ENCODE results near the gene CELA2B. TPM values are rescaled to one million over a fixed set of nuclear protein-coding genes. Genes with fewer than 3 reads are reported as not detected.

Gene CELA2B
- total RNA-seq, 4 donors from 2014 or later: not detected

DNA sequence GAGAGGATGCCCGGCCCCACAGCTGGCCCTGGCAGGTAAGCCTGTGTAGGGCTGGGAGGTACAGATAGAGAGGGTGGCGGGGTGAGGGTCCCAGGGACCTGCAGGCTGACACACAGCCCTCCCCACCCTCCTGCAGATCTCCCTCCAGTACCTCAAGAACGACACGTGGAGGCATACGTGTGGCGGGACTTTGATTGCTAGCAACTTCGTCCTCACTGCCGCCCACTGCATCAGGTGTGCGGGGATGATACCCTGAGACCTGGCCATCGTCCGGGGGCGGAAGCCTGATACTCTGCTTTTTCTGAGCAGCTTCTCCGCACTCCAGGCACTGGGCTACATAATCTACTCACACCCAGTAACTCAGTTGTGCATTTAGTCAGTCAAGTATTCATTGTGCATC is 35.5 kb upstream of the CELA2B start:
- Histone ChIP-seq H3K4me3 (no peak overlapping the region), H3K27me3 (no peaks in the 10 kb centered on the region), H3K4me1 (no peaks in the 10 kb centered on the region), H3K9me3 (no peaks in the 10 kb centered on the region), H3K27ac (replicated peaks in 1 of 4) (no peak overlapping the region), H3K36me3 (no peaks in the 10 kb centered on the region)
- TF ChIP-seq, protein P1, sequence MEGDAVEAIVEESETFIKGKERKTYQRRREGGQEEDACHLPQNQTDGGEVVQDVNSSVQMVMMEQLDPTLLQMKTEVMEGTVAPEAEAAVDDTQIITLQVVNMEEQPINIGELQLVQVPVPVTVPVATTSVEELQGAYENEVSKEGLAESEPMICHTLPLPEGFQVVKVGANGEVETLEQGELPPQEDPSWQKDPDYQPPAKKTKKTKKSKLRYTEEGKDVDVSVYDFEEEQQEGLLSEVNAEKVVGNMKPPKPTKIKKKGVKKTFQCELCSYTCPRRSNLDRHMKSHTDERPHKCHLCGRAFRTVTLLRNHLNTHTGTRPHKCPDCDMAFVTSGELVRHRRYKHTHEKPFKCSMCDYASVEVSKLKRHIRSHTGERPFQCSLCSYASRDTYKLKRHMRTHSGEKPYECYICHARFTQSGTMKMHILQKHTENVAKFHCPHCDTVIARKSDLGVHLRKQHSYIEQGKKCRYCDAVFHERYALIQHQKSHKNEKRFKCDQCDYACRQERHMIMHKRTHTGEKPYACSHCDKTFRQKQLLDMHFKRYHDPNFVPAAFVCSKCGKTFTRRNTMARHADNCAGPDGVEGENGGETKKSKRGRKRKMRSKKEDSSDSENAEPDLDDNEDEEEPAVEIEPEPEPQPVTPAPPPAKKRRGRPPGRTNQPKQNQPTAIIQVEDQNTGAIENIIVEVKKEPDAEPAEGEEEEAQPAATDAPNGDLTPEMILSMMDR (IDR thresholded peaks at IDR 0.05): no peak
- no peak for TF ChIP-seq POLR2A (IDR thresholded peaks at IDR 0.05; ENCODE audit: low read depth)
- no peak for TF ChIP-seq POLR2AphosphoS5 (IDR thresholded peaks at IDR 0.05)
- no peak for TF ChIP-seq EP300 (IDR thresholded peaks at IDR 0.05)
- DNase-seq (ENCODE audit: extremely low spot score): no peak
- WGBS: 92% methylated on average over 11 of the region's 13 CpGs
- intact Hi-C loops (cut with DNase I): no loop called here

DNA sequence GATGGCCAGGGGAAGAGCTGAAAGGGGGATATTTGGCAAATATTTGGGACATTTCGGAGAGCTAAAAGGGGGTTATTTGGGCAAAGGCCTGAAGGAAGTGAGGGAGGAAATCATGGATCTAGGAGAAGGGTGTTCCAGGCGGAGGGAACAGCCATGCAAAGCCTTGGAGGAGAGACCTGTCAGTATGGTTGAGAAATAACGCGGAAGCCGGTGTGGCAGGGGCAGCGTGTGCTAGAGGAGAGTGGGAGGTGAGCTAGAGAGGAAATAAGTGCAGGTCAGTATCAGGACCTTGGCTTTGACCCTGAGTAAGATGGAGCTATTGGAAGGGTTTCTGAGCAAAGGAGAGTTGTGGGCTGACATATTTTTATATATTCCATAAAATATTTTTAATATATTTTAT is 34.7 kb upstream of the CELA2B start:
- no peak for DNase-seq (ENCODE audit: extremely low spot score)
- Histone ChIP-seq H3K4me1 (no peaks in the 10 kb centered on the region), H3K27ac (replicated peaks in 1 of 4) (no peak overlapping the region), H3K4me3 (no peak overlapping the region), H3K9me3 (no peaks in the 10 kb centered on the region), H3K36me3 (no peaks in the 10 kb centered on the region), H3K27me3 (no peaks in the 10 kb centered on the region)
- intact Hi-C loops (cut with DNase I): no loop called here
- TF ChIP-seq EP300 (IDR thresholded peaks at IDR 0.05) (no peak), POLR2AphosphoS5 (IDR thresholded peaks at IDR 0.05) (no peak), POLR2A (IDR thresholded peaks at IDR 0.05; ENCODE audit: low read depth) (no peak)
- TF ChIP-seq, protein P1 (IDR thresholded peaks at IDR 0.05): no peak
- WGBS: 92% methylated on average over 6 of the region's 6 CpGs

DNA sequence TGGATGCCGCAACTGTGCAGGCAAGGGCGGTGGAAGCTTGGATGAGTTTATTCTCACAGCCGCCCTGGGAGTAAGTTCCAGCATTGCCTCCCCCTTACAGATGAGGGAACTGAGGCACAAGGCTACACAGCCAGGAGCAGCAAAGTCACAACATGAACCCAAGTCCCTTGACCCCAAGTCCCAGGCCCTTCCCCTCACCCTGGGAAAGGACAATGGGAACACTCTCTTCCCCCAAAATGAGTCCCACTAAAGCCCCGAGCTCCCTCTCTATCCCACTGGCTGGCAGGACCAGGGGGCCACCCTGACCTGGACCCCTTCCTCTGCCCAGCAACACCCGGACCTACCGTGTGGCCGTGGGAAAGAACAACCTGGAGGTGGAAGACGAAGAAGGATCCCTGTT is 33.8 kb upstream of the CELA2B start:
- TF ChIP-seq, protein P1 (IDR thresholded peaks at IDR 0.05): no peak
- TF ChIP-seq POLR2AphosphoS5 (IDR thresholded peaks at IDR 0.05) (no peak), POLR2A (IDR thresholded peaks at IDR 0.05; ENCODE audit: low read depth) (no peak), EP300 (IDR thresholded peaks at IDR 0.05) (no peak)
- 89% methylated on average over 8 of the region's 8 CpGs for WGBS

DNA sequence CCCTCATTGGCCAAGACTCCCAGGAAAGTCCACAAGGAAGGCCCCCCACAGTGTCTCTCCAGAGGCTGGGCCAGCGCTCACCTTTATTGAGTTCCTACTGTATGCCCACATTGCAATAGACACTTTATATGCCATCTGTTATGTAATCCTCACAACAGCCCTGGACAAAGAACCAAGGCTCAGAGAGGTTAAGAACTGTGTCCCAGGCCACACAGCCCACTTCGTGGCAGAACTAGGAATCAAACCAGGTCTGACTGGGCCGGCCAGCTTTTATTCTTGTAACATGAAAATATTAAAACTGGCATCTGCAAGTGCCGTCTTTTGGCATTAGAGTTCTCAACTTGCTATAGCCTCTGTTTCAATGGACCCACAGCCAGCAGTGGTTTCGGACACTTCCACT is 33.1 kb upstream of the CELA2B start:
- no peaks in the 10 kb centered on the region for H3K4me1 ChIP-seq
- 89% methylated on average over 5 of the region's 5 CpGs for WGBS
- H3K27ac ChIP-seq (replicated peaks in 1 of 4): no peak overlapping the region
- no peaks in the 10 kb centered on the region for H3K9me3 ChIP-seq
- intact Hi-C loops (cut with DNase I): no loop called here
- TF ChIP-seq POLR2AphosphoS5 (IDR thresholded peaks at IDR 0.05) (no peak), EP300 (IDR thresholded peaks at IDR 0.05) (no peak), POLR2A (IDR thresholded peaks at IDR 0.05; ENCODE audit: low read depth) (no peak)
- TF ChIP-seq, protein P1 (IDR thresholded peaks at IDR 0.05): no peak
- no peak for DNase-seq (ENCODE audit: extremely low spot score)
- H3K4me3 ChIP-seq: no peak overlapping the region
- no peaks in the 10 kb centered on the region for H3K27me3 ChIP-seq
- H3K36me3 ChIP-seq: no peaks in the 10 kb centered on the region

More for the DNA sequence above, 33.8 kb upstream of the CELA2B start:
- intact Hi-C loops (cut with DNase I): no loop called here
- no peak overlapping the region for H3K27ac ChIP-seq (replicated peaks in 1 of 4)
- no peaks in the 10 kb centered on the region for H3K27me3 ChIP-seq
- H3K4me1 ChIP-seq: no peaks in the 10 kb centered on the region
- H3K9me3 ChIP-seq: no peaks in the 10 kb centered on the region
- no peak overlapping the region for H3K4me3 ChIP-seq
- DNase-seq (ENCODE audit: extremely low spot score): no peak
- H3K36me3 ChIP-seq: no peaks in the 10 kb centered on the region

DNA sequence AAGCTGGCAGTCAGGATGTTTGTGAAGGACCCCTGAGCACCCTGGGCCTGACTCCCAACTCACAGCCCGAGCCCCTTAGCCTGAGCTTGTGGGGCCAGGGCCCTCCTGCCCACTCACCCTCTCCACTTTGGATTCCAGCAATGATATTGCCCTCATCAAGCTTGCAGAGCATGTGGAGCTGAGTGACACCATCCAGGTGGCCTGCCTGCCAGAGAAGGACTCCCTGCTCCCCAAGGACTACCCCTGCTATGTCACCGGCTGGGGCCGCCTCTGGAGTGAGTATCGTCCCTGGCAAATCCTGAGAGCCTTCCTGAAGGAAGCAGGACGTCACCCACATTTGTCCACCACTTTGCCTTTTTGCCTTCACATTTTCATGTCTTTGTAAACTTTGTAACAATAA is 32.6 kb upstream of the CELA2B start:
- Histone ChIP-seq H3K27ac (replicated peaks in 1 of 4) (no peak overlapping the region), H3K4me3 (no peak overlapping the region), H3K36me3 (no peaks in the 10 kb centered on the region), H3K9me3 (no peaks in the 10 kb centered on the region), H3K4me1 (no peaks in the 10 kb centered on the region), H3K27me3 (no peaks in the 10 kb centered on the region)
- WGBS: 68% methylated on average over 5 of the region's 5 CpGs
- no peak for DNase-seq (ENCODE audit: extremely low spot score)
- TF ChIP-seq POLR2A (IDR thresholded peaks at IDR 0.05; ENCODE audit: low read depth) (no peak), EP300 (IDR thresholded peaks at IDR 0.05) (no peak)
- intact Hi-C loops (cut with DNase I): no loop called here

All from esophagus muscularis mucosa (tissue), 4 donors.